HEK293 (cell line): Measurements from ENCODE around the gene FBXO2.
A peak's percentile ranks its signal among the peaks of the same experiment; 100 is the strongest.

Experiments used
- KLF1 ChIP-seq: fragments of 450-650 bp; formaldehyde crosslinking; IDR thresholded peaks from 2 replicates; pipeline ENCODE4 v1.5.1; 2016; ENCODE audit warnings: missing biosample characterization, missing genetic modification characterization
- KLF7 ChIP-seq: fragments of 450-650 bp; formaldehyde crosslinking; IDR thresholded peaks from 2 replicates; pipeline ENCODE4 v1.5.1; 2016; ENCODE audit warnings: missing biosample characterization, missing genetic modification characterization, borderline replicate concordance
- OSR2 ChIP-seq: fragments of 450-650 bp; formaldehyde crosslinking; IDR thresholded peaks from 2 replicates; pipeline ENCODE4 v1.5.1; 2016; ENCODE audit warnings: missing biosample characterization, missing genetic modification characterization
- PRDM1 ChIP-seq: fragments of 450-650 bp; formaldehyde crosslinking; IDR thresholded peaks from 2 replicates; pipeline ENCODE4; 2016; ENCODE audit warnings: missing biosample characterization, missing genetic modification characterization
- SALL2 ChIP-seq: fragments of 450-650 bp; formaldehyde crosslinking; IDR thresholded peaks from 2 replicates; pipeline ENCODE4 v1.5.0; 2017; ENCODE audit warnings: missing biosample characterization, mild to moderate bottlenecking, missing genetic modification characterization, borderline replicate concordance
- SCRT2 ChIP-seq: fragments of 450-650 bp; formaldehyde crosslinking; IDR thresholded peaks from 2 replicates; pipeline ENCODE4 v1.5.1; 2016; ENCODE audit warnings: missing biosample characterization, missing genetic modification characterization
- ZBTB20 ChIP-seq: fragments of 450-650 bp; formaldehyde crosslinking; IDR thresholded peaks from 2 replicates; pipeline ENCODE4 v1.5.1; 2016; ENCODE audit warnings: missing biosample characterization, missing genetic modification characterization
- ZBTB48 ChIP-seq: fragments of 450-650 bp; formaldehyde crosslinking; IDR thresholded peaks from 2 replicates; pipeline ENCODE4 v1.5.1; 2016; ENCODE audit warnings: missing biosample characterization, missing genetic modification characterization
- ZFP69B ChIP-seq: fragments of 450-650 bp; formaldehyde crosslinking; IDR thresholded peaks from 2 replicates; pipeline ENCODE4 v1.5.1; 2016; ENCODE audit warnings: missing biosample characterization, missing genetic modification characterization
- ZNF16 ChIP-seq: fragments of 450-650 bp; formaldehyde crosslinking; IDR thresholded peaks from 2 replicates; pipeline ENCODE4 v1.5.1; 2016; ENCODE audit warnings: low read depth, missing biosample characterization, missing genetic modification characterization
- ZNF174 ChIP-seq: fragments of 450-650 bp; formaldehyde crosslinking; IDR thresholded peaks from 2 replicates; pipeline ENCODE4 v1.5.0; 2017; ENCODE audit warnings: missing biosample characterization, mild to moderate bottlenecking, missing genetic modification characterization
- ZNF2 ChIP-seq: fragments of 450-650 bp; formaldehyde crosslinking; IDR thresholded peaks from 2 replicates; pipeline ENCODE4 v1.5.1; 2016; ENCODE audit warnings: missing biosample characterization, missing genetic modification characterization
- ZNF211 ChIP-seq: fragments of 450-650 bp; formaldehyde crosslinking; IDR thresholded peaks from 2 replicates; pipeline ENCODE4 v1.5.1; 2016; ENCODE audit warnings: low read depth, missing biosample characterization, missing genetic modification characterization
- ZNF24 ChIP-seq: fragments of 450-650 bp; formaldehyde crosslinking; IDR thresholded peaks from 2 replicates; pipeline ENCODE4 v1.5.1; 2016; ENCODE audit warnings: missing biosample characterization, missing genetic modification characterization
- ZNF416 ChIP-seq: fragments of 450-650 bp; formaldehyde crosslinking; IDR thresholded peaks from 2 replicates; pipeline ENCODE4 v1.5.1; 2016; ENCODE audit warnings: missing biosample characterization, missing genetic modification characterization
- ZNF426 ChIP-seq: fragments of 450-650 bp; formaldehyde crosslinking; IDR thresholded peaks from 2 replicates; pipeline ENCODE4 v1.5.1; 2017; ENCODE audit warnings: missing biosample characterization, missing genetic modification characterization, mild to moderate bottlenecking, inconsistent platforms, moderate library complexity
- ZNF48 ChIP-seq: fragments of 450-650 bp; formaldehyde crosslinking; IDR thresholded peaks from 2 replicates; pipeline ENCODE4 v1.5.1; 2016; ENCODE audit warnings: missing biosample characterization, missing genetic modification characterization
- ZNF501 ChIP-seq: fragments of 450-650 bp; formaldehyde crosslinking; IDR thresholded peaks from 2 replicates; pipeline ENCODE4 v1.5.1; 2016; ENCODE audit warnings: missing biosample characterization, missing genetic modification characterization
- ZNF560 ChIP-seq: fragments of 450-650 bp; formaldehyde crosslinking; IDR thresholded peaks from 2 replicates; pipeline ENCODE4 v1.5.1; 2017; ENCODE audit warnings: missing biosample characterization, missing genetic modification characterization, borderline replicate concordance
- ZNF596 ChIP-seq: fragments of 450-650 bp; IDR thresholded peaks from 2 replicates; pipeline ENCODE4 v1.5.0; 2018; ENCODE audit warnings: missing biosample characterization, mild to moderate bottlenecking, missing genetic modification characterization, moderate library complexity
- ZNF777 ChIP-seq: fragments of 450-650 bp; formaldehyde crosslinking; IDR thresholded peaks from 2 replicates; pipeline ENCODE4 v1.5.1; 2017; ENCODE audit warnings: missing biosample characterization, missing genetic modification characterization, borderline replicate concordance
- ZXDB ChIP-seq: fragments of 450-650 bp; formaldehyde crosslinking; IDR thresholded peaks from 2 replicates; pipeline ENCODE4 v1.5.1; 2016; ENCODE audit warnings: missing biosample characterization, missing genetic modification characterization
- TF ChIP-seq, protein P1 (sequence below): fragments of 450-650 bp; formaldehyde crosslinking; IDR thresholded peaks from 2 replicates; pipeline ENCODE4 v1.5.1; 2016; ENCODE audit warnings: missing biosample characterization, missing genetic modification characterization
- TF ChIP-seq, protein P2 (sequence below): fragments of 450-650 bp; formaldehyde crosslinking; IDR thresholded peaks from 2 replicates; pipeline ENCODE4 v1.5.0; 2017; ENCODE audit warnings: missing biosample characterization, missing genetic modification characterization, borderline replicate concordance
- TF ChIP-seq, protein P3 (sequence below): fragments of 450-650 bp; formaldehyde crosslinking; IDR thresholded peaks from 2 replicates; pipeline ENCODE4 v1.5.1; 2016; ENCODE audit warnings: missing biosample characterization, missing genetic modification characterization
- TF ChIP-seq, protein P4 (sequence below): fragments of 450-650 bp; formaldehyde crosslinking; IDR thresholded peaks from 2 replicates; pipeline ENCODE4 v1.5.1; 2016; ENCODE audit warnings: missing biosample characterization, missing genetic modification characterization
- TF ChIP-seq, protein P5 (sequence below): fragments of 450-650 bp; formaldehyde crosslinking; IDR thresholded peaks from 2 replicates; pipeline ENCODE4 v1.5.1; 2016; ENCODE audit warnings: missing biosample characterization, missing genetic modification characterization
- TF ChIP-seq, protein P6 (sequence below): fragments of 450-650 bp; formaldehyde crosslinking; IDR thresholded peaks from 2 replicates; pipeline ENCODE4; 2016; ENCODE audit warnings: missing biosample characterization, missing genetic modification characterization

The FBXO2 gene

DNA sequence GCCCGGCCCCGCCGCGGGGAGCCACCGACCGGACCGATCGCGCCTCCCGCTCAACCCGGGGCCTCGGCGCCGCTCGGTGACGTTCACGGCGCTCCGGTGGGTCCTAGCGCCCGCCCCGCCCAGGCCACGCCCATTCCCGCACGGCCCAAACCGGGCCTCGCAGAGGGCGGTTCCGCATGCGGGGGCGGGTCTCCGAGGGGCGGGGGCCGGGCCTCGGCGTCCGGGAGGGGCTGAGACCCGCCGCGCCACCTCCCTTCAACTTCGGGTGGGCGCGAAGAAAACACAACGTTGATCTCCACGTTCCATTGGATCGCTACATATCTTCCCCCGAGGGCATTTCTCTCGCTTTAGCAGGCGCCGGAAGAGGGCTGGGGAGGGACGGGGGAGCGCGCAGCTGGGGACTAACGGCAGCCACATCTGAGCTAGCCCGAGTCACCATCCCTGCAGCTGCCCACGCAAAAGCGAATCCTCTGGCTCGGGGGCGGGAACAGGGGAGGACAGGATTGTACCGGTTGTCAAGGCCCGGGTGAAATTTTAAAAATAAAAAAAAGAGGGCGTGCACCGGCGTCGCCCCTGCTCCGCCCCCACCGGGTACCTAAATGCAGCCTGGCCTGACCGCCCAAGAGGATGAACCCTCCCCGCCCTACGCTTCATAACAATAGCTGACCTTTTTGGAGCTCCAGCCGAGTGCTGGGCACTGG lies 27.0 kb upstream of the FBXO2 start, which contains the start of gene MAD2L2 (continued):
- TF ChIP-seq, protein P1, sequence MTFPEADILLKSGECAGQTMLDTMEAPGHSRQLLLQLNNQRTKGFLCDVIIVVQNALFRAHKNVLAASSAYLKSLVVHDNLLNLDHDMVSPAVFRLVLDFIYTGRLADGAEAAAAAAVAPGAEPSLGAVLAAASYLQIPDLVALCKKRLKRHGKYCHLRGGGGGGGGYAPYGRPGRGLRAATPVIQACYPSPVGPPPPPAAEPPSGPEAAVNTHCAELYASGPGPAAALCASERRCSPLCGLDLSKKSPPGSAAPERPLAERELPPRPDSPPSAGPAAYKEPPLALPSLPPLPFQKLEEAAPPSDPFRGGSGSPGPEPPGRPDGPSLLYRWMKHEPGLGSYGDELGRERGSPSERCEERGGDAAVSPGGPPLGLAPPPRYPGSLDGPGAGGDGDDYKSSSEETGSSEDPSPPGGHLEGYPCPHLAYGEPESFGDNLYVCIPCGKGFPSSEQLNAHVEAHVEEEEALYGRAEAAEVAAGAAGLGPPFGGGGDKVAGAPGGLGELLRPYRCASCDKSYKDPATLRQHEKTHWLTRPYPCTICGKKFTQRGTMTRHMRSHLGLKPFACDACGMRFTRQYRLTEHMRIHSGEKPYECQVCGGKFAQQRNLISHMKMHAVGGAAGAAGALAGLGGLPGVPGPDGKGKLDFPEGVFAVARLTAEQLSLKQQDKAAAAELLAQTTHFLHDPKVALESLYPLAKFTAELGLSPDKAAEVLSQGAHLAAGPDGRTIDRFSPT (tag by site-specific recombination), result 0 out of 2 replicates have a peak, but pooled peaks have one; percentile 22
- no peak for TF ChIP-seq ZNF501
- no peak for TF ChIP-seq ZNF211 (tag by site-specific recombination)
- peak; percentile 7; the same call in 1 of the 2 replicates for TF ChIP-seq PRDM1 (tag by site-specific recombination)
- no peak for TF ChIP-seq ZNF174
- no peak for TF ChIP-seq SCRT2
- TF ChIP-seq ZNF416 (tag by site-specific recombination), result no peak
- TF ChIP-seq OSR2, result no peak
- no peak for TF ChIP-seq ZNF426 (tag by site-specific recombination)
- TF ChIP-seq, protein P2, sequence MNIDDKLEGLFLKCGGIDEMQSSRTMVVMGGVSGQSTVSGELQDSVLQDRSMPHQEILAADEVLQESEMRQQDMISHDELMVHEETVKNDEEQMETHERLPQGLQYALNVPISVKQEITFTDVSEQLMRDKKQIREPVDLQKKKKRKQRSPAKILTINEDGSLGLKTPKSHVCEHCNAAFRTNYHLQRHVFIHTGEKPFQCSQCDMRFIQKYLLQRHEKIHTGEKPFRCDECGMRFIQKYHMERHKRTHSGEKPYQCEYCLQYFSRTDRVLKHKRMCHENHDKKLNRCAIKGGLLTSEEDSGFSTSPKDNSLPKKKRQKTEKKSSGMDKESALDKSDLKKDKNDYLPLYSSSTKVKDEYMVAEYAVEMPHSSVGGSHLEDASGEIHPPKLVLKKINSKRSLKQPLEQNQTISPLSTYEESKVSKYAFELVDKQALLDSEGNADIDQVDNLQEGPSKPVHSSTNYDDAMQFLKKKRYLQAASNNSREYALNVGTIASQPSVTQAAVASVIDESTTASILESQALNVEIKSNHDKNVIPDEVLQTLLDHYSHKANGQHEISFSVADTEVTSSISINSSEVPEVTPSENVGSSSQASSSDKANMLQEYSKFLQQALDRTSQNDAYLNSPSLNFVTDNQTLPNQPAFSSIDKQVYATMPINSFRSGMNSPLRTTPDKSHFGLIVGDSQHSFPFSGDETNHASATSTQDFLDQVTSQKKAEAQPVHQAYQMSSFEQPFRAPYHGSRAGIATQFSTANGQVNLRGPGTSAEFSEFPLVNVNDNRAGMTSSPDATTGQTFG (tag by site-specific recombination), result no peak
- TF ChIP-seq, protein P3, sequence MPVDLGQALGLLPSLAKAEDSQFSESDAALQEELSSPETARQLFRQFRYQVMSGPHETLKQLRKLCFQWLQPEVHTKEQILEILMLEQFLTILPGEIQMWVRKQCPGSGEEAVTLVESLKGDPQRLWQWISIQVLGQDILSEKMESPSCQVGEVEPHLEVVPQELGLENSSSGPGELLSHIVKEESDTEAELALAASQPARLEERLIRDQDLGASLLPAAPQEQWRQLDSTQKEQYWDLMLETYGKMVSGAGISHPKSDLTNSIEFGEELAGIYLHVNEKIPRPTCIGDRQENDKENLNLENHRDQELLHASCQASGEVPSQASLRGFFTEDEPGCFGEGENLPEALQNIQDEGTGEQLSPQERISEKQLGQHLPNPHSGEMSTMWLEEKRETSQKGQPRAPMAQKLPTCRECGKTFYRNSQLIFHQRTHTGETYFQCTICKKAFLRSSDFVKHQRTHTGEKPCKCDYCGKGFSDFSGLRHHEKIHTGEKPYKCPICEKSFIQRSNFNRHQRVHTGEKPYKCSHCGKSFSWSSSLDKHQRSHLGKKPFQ (tag by site-specific recombination), result no peak
- no peak; the same call in 1 of the 2 replicates for TF ChIP-seq ZBTB20 (tag by site-specific recombination)
- no peak for TF ChIP-seq ZBTB48
- TF ChIP-seq ZNF24 (tag by site-specific recombination), result no peak
- TF ChIP-seq, protein P4, sequence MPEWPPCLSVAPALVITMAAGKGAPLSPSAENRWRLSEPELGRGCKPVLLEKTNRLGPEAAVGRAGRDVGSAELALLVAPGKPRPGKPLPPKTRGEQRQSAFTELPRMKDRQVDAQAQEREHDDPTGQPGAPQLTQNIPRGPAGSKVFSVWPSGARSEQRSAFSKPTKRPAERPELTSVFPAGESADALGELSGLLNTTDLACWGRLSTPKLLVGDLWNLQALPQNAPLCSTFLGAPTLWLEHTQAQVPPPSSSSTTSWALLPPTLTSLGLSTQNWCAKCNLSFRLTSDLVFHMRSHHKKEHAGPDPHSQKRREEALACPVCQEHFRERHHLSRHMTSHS (tag by site-specific recombination), result no peak
- peak; percentile 58 for TF ChIP-seq ZXDB
- no peak for TF ChIP-seq ZNF16 (tag by site-specific recombination)
- TF ChIP-seq, protein P5, sequence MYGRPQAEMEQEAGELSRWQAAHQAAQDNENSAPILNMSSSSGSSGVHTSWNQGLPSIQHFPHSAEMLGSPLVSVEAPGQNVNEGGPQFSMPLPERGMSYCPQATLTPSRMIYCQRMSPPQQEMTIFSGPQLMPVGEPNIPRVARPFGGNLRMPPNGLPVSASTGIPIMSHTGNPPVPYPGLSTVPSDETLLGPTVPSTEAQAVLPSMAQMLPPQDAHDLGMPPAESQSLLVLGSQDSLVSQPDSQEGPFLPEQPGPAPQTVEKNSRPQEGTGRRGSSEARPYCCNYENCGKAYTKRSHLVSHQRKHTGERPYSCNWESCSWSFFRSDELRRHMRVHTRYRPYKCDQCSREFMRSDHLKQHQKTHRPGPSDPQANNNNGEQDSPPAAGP, result no peak; the same call in 1 of the 2 replicates
- no peak for TF ChIP-seq ZNF48 (tag by site-specific recombination)
- TF ChIP-seq, protein P6, sequence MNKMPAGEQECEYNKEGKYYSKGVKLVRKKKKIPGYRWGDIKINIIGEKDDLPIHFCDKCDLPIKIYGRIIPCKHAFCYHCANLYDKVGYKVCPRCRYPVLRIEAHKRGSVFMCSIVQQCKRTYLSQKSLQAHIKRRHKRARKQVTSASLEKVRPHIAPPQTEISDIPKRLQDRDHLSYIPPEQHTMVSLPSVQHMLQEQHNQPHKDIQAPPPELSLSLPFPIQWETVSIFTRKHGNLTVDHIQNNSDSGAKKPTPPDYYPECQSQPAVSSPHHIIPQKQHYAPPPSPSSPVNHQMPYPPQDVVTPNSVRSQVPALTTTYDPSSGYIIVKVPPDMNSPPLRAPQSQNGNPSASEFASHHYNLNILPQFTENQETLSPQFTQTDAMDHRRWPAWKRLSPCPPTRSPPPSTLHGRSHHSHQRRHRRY (tag by site-specific recombination), result no peak
- TF ChIP-seq ZNF777 (tag by site-specific recombination), result no peak
- TF ChIP-seq KLF1, result peak; percentile 76
- TF ChIP-seq ZNF596 (tag by site-specific recombination), result peak; percentile 54
- TF ChIP-seq SALL2, result no peak
- no peak; the same call in 1 of the 2 replicates for TF ChIP-seq KLF7 (tag by site-specific recombination)
- no peak; the same call in 1 of the 2 replicates for TF ChIP-seq ZFP69B (tag by site-specific recombination)
- TF ChIP-seq ZNF2, result no peak
- no peak for TF ChIP-seq ZNF560 (tag by site-specific recombination)
